OCI-M2 (cell line): ENCODE measurements around the gene NBPF1.
"Not testable (repeated sequence)": the region's sequence is repeated elsewhere in the genome, so short reads cannot be mapped to it uniquely, and the experiment has no call there.

ENCODE experiments used
- DNase-seq: peaks from one replicate; lab custom pipeline; 2025; ENCODE audit not compliant: unreplicated experiment; lab: John Stamatoyannopoulos, UW

The NBPF1 gene

DNA sequence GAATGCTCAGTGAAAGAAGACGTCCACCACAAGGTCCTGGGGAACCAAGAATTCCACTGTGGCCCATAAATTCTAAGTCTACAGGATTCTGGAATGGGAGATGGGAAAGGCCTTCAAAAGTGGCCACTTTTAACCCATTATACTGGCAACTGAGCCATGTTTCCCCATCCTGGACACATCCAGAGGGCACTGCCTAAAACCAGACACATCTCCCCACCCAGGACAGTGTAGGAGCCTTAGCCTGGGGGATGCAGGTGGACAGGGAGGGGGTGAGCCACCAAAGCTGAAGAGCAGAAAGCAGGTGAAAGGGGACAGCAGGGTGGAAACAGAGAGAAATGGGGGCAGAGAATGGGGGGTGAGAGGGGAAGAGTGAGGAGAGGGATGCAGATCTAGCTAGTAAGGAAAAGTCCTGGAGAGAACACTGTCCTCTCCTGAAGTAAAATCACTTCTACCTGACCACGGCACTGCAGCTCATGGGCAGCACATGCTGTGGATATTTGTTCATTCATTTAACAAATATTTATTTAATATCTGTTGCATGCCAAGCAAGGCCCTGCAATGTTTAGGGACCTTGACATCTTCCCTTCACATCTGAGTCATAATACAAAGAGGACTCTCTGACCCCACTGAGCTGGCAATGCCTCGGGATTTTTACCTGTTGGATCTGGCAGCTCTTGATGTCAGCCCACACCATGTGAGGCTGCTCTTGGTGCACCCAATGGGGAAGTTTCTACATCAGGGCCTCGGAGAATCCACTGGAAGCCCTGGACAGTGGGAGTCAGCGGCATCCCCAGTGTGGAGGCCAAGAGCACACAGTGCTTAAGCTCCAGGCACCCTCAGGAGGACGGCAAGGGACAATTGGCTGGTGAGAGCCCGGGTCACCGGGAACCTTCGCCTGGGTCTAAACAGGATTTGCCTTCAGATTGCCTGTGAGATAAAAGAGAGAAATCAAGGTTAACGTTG lies 5.2 kb downstream of the NBPF1 start:
- DNase-seq = not testable (repeated sequence)

DNA sequence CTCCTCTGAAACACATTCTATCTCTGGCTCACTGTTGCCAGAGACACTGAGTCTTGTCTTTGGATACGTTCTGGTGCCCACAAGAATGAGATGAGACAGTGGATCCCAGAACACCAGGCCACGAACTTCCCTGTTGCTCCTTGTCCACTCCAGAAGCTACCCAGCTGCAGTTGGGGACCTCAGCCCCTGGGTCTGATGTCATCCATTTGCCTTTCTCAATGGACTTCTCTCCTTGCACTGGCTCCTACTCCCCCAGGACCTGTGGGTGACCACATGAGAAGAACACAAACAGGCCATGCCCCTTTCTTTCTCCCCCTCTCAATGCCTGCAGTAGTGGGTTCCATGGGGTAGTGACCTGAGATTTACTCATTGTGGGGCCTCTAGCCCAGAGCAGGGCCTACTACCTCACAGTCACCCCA lies 5.9 kb downstream of the NBPF1 start:
- no peak for DNase-seq

- not testable (repeated sequence) for DNase-seq
Observed at GRCh38 chr1:16606666-16607432, 6.5 kb downstream of the NBPF1 start.

- DNase-seq = no peak
Observed at GRCh38 chr1:16605532-16606505, 7.5 kb downstream of the NBPF1 start.

DNA sequence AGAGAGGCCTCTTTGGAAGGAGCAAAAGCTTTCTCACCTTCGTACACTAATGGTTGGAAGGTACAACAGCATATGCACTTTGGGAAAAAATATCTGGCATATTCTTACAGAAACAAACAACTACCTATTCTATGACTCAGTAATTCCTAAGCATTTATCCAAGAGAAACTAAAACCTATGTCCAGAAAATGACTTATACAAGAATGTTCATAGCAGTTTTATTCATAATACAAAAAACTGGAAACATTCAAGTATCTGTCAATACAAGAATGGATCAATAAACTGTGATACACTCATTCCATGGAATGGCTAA lies 8.2 kb downstream of the NBPF1 start:
- DNase-seq = no peak

DNA sequence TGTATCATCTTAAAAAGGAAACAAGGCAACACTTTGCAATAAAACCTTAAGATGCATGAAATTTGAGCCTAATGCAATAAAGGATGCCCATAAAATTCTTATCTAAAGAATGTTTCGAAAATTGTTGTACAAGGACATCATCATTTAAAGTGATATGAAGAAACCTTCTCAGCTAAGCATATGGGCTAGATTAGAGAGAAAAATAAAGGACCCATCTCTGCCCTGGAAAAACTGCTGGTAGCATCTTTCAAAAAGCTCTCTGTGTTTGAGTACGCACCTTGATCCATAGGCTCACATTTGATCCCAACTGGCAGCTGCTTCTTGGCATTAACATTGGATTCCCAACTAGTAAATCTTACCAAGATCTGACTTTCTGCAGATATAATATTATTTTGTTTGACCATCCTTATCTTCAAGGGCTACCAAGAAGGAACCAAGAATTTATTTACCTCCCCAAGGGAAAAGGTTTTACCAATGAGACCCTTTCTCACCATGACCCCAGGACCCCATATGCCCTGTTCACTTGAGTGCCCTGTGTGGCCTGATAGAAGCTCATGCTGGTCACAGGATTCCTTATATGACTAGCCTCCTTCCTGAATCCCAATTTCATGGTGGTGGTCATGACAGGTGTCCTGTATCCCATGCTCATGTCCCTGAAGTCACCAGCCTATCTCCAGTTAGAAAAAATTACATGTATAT lies 8.7 kb downstream of the NBPF1 start:
- not testable (repeated sequence) for DNase-seq

GRCh38 chr1:16603623-16604022 lies 9.7 kb downstream of the NBPF1 start:
- not testable (repeated sequence) for DNase-seq

DNA sequence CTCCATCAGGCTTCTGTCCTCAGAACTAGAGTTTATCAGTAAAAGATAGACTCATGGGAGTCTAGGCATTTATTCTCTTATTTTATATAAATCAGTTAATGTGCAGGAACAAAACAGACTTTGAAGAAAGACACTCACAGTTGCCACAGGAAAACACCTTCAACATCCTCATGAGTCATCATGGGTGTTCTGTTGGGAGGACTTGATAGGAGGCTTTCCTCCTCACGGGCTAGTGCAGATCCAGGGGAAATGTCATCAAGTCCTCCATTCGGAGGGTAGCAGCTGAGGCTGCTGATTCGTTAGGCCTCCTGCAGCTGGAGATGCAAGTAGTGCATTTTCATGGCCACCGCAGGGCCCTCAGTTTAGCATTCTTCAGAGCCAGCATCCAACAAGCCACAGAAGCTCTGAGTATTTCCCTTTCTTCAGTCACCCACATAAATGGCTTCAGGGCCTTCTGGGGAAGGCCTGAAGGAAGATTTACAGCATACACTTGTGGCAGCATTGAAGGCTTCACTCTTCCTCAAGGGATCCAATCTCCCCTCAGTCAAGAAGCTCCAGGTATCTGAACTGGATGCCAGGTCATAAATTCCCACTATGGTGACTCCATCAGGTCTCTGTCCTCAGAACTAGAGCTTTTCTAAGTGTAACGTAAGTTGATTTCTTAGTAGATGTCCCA lies 10.9 kb downstream of the NBPF1 start:
- not testable (repeated sequence) for DNase-seq

DNA sequence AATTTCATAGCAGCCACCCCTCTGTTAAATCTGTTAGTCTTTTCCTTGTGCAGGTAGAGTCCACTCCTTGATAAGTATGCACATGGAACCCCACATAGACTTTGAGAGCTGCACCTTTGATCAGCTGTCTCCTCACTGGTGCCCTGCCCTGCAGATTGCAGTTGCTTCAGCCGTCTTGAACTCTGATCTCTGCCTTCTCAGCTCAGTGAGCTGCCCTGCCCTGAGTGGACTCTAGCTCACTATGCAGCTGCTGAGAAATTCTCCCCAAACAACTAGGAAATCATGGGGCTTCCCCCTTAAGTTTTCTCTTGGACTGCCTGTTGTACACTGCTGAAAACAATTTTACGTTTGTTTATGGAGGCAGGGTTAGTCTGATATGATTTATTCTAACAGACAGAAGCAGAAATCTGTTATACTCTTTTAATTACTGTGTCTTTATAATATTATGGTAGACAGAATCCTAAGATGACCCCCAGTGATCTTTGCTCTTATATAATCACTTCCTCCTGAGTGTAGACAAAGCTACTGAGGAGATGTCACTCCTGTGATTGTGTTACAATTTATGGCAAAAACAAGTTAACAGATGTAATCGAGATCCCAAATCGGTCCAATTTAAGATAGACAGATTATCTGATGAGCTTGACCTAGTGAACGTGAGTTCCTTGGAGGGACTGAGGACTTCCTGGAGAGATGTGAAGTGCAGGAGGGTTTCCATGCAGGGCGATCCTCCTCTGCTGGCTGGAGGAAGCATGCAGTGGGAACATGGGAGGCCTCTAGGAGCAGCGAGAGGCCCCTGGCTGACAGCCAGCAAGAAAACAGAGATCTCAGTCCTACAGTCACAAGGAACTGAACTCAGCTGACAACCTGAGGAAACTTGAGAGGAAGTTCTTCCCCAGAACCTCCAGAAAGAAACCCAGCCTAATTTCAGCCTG lies 12.2 kb downstream of the NBPF1 start:
- DNase-seq = not testable (repeated sequence)

- DNase-seq = not testable (repeated sequence)
Observed at GRCh38 chr1:16599326-16599725, 14.0 kb downstream of the NBPF1 start.

DNA sequence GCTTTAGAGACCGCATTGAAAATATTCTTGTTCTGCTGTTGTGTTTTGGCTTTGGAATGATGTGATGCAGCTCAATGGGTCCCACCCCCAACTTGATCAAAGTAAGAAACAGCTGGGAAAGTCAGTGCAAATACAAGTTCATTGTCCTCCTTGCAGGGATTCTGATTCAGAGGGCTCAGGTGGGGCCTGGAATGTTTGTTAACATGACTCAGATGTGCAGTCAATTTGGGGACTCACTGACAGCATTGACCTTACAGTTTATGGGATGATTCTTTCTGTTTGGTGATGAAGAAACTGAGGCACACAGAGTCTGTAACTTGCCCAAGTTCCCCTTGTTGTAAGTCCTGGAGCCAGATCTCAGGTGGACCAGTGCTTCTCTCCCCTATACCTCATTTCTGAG lies 18.1 kb downstream of the NBPF1 start:
- not testable (repeated sequence) for DNase-seq

DNA sequence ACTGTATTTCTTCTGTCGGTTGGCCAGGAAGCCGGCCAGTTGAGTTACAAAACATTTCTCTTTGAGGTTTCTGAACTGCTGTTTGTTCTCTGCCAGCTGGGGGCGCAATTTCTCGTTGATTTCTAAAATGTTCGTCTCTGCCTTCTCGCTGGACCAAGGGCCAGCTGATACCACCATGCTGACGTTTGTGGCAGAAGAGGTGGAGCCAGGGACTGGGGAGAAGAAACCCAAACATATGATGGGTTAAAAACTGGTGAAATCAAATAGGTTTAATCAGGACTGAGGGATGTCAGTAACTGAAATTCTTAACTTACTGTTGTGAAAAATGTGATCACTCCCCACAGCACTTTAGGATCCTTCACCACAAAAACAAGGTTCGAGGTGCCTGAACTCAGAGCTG lies 21.5 kb downstream of the NBPF1 start:
- not testable (repeated sequence) for DNase-seq

DNA sequence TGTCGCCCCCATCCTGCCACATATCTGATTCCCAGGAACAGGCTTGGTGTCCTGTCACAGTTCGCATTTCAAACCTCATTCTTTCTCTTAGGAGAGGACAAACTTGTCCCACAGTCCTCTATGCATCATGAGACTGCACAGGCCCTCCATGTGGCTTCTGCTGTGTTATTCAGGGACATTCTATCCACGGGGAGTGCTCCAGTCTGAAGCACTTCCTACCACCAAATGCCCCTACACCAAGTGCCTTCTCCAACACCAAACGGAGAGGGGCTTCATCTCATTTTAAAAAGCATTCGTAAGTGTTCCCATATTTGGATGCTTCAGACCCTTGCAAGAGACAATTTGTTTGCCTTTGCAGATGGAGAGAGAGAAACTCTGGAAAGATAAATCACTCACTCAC lies 25.3 kb downstream of the NBPF1 start:
- not testable (repeated sequence) for DNase-seq

DNA sequence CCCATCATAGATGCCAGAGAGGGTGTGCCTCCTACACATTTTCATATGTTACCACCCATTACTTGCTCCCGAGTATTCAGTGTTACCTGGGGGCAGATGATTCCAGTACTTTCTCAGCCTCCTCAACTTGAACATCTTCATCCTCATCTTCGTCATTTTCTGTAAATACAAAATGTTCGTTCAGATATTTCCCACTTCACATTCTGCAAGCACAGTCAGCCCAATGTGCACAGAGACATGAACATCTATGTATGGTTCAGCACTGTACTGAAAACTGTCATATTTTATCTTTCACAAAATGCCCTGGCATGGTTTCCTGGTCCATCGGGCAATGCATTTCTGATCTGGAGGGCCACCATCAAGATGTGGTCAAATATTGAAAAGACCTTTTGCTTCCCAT lies 25.7 kb downstream of the NBPF1 start:
- DNase-seq = not testable (repeated sequence)

DNA sequence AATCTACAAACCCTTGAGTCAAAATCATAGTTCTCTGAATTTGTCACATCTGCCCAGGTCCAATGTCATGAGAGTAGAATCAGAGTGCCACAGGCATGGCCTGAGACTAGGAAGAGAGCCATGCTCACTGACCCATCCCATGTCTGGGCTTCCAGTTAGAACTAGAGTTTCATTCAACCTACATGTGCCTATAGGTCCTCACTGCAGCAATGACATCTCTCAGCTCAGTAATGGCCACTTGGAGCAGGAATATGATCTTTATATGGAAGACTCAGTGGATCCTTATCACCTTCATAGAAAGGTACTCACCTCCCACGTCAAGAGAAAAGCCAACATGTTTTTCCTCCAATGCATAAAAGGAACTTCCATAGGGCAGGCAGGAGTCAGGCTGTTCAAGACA lies 48.0 kb downstream of the NBPF1 start:
- DNase-seq = not testable (repeated sequence)

DNA sequence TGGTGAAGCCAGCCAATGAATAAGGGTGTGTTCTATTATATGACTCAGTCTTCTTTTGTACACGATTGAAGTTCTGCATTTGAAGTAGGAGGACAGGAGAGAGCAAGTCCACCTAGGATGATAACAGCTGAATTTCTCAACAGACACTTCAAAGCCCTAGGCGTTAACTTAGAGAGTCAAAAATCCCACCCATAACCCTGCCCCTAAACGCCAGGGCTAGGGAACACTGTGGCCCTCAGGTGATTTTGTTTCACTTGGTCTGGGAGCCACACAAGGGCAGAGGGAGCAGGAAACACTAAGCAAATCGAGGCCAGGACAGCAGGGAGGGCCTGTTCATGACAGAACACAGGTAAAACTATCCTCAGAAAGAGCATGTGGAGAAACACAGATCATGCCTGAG lies 52.3 kb downstream of the NBPF1 start:
- not testable (repeated sequence) for DNase-seq

- not testable (repeated sequence) for DNase-seq
Observed at GRCh38 chr1:16560498-16560897, 52.9 kb downstream of the NBPF1 start.

DNA sequence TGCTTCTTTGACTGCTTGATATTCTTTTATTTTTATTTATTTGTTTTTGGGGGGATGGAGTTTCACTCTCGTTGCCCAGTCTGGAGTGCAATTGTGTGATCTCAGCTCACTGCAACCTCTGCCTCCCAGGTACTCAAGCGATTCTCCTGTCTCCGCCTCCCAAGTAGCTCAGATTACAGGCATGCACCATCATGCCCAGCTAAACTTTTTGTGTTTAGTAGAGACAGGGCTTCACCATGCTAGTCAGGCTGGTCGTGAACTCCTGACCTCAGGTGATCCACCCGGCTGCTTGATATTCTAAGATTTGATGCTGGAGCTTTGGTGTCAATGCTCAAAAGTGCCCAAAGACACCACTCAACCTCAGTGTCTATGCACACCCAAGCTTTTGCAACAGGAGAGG lies 53.7 kb downstream of the NBPF1 start:
- not testable (repeated sequence) for DNase-seq

- not testable (repeated sequence) for DNase-seq
Observed at GRCh38 chr1:16557034-16557433, 56.3 kb downstream of the NBPF1 start.
